GM12891 (cell line): ENCODE data around the gene TMEM143.
A peak's percentile ranks its signal among the peaks of the same experiment; 100 is the strongest.
"Not testable (repeated sequence)": the region's sequence is repeated elsewhere in the genome, so short reads cannot be mapped to it uniquely, and the experiment has no call there.

Experiments used
- DNase-seq: peaks from one replicate; pipeline ENCODE4 v3.0.0; 2011; ENCODE audit warnings: low spot score; ENCODE audit not compliant: insufficient read length
- FAIRE-seq: peaks from 2 replicates; lab custom pipeline; 2011; peaks lifted over from hg19 to GRCh38; lab: Jason Lieb, UNC
- PAX5 ChIP-seq: IDR thresholded peaks from 2 replicates; pipeline ENCODE4 v1.6.1; 2011; ENCODE audit warnings: low read length, moderate library complexity, mild to moderate bottlenecking; ENCODE audit not compliant: insufficient read depth, severe bottlenecking
- POLR2A ChIP-seq: IDR thresholded peaks from 2 replicates; pipeline ENCODE4 v1.6.1; 2011; ENCODE audit warnings: low read depth, low read length, control low read depth
- POLR2AphosphoS5 ChIP-seq: IDR thresholded peaks from 2 replicates; pipeline ENCODE4 v1.6.1; 2011; ENCODE audit warnings: low read depth, low read length, control low read depth
- POU2F2 ChIP-seq: IDR thresholded peaks from 2 replicates; pipeline ENCODE4 v1.6.1; 2011; ENCODE audit warnings: low read depth, mild to moderate bottlenecking, control low read depth, low read length, moderate library complexity
- SPI1 ChIP-seq: IDR thresholded peaks from 2 replicates; pipeline ENCODE4 v1.6.1; 2011; ENCODE audit warnings: low read depth, low read length, control low read depth
- TAF1 ChIP-seq: IDR thresholded peaks from 2 replicates; pipeline ENCODE4 v1.6.1; 2011; ENCODE audit warnings: low read depth, low read length, control low read depth

Gene TMEM143

GRCh38 chr19:48296963-48297734, 66.6 kb downstream of the TMEM143 start:
- no peak for TF ChIP-seq PAX5
- no peak for TF ChIP-seq POLR2AphosphoS5
- TF ChIP-seq TAF1, result no peak
- no peak for TF ChIP-seq POU2F2
- no peak for TF ChIP-seq POLR2A
- TF ChIP-seq SPI1, result no peak
- no peak for FAIRE-seq
- no peak for DNase-seq

GRCh38 chr19:48295458-48295857, 68.3 kb downstream of the TMEM143 start:
- no peak for DNase-seq
- TF ChIP-seq POLR2A (no peak), SPI1 (no peak)
- no peak for FAIRE-seq

- TF ChIP-seq POLR2AphosphoS5, result no peak
- TF ChIP-seq SPI1, result no peak
- TF ChIP-seq TAF1, result no peak
- no peak for TF ChIP-seq PAX5
- no peak for TF ChIP-seq POLR2A
- no peak for TF ChIP-seq POU2F2
- FAIRE-seq (no peak), DNase-seq (no peak)
Measured at GRCh38 chr19:48292798-48293197, 70.9 kb downstream of the TMEM143 start.

- not testable (repeated sequence) for FAIRE-seq, DNase-seq
Measured at GRCh38 chr19:48291489-48291815, 72.3 kb downstream of the TMEM143 start.

GRCh38 chr19:48290771-48291488, 72.8 kb downstream of the TMEM143 start:
- FAIRE-seq (peak; percentile 65), DNase-seq (peak; percentile 57)
- no peak for TF ChIP-seq POU2F2
- peak; percentile 57 for TF ChIP-seq SPI1
- no peak for TF ChIP-seq TAF1
- no peak for TF ChIP-seq POLR2A
- TF ChIP-seq PAX5, result no peak
- TF ChIP-seq POLR2AphosphoS5, result no peak

- FAIRE-seq (no peak), DNase-seq (no peak)
- TF ChIP-seq POLR2AphosphoS5 (no peak), SPI1 (no peak), POU2F2 (no peak), TAF1 (no peak), PAX5 (no peak), POLR2A (no peak)
Measured at GRCh38 chr19:48290401-48290770, 73.4 kb downstream of the TMEM143 start.

GRCh38 chr19:48287748-48288147, 76.0 kb downstream of the TMEM143 start:
- FAIRE-seq, result no peak
- DNase-seq, result no peak
- no peak for TF ChIP-seq POU2F2
- no peak for TF ChIP-seq TAF1
- TF ChIP-seq POLR2A, result no peak
- no peak for TF ChIP-seq POLR2AphosphoS5
- TF ChIP-seq PAX5, result no peak
- no peak for TF ChIP-seq SPI1

GRCh38 chr19:48284896-48285295, 78.8 kb downstream of the TMEM143 start:
- TF ChIP-seq TAF1 (no peak), SPI1 (no peak), PAX5 (no peak), POLR2AphosphoS5 (no peak), POLR2A (no peak), POU2F2 (no peak)
- DNase-seq (no peak), FAIRE-seq (no peak)

- TF ChIP-seq PAX5 (no peak), POU2F2 (no peak), POLR2A (no peak), SPI1 (no peak), POLR2AphosphoS5 (no peak), TAF1 (no peak)
- FAIRE-seq, result no peak
- no peak for DNase-seq
Measured at GRCh38 chr19:48283908-48284307, 79.8 kb downstream of the TMEM143 start.
